MCF 10A (cell line): ENCODE data around the gene UCN3. TPM values are rescaled to one million over a fixed set of nuclear protein-coding genes. Genes with fewer than 3 reads are reported as not detected.

Experiments
- BruUV-seq: library from RNA; stranded (reverse); fragments of 400-500 nt; replicated peaks from 2 replicates; lab custom pipeline; 2021; lab: Mats Ljungman, UMichigan
- CTCF ChIA-PET: fragments of 300-600 bp; sonication (Branson Sonifier 250); formaldehyde crosslinking; extraction: SDS; loops from one replicate; lab custom pipeline; 2021; ENCODE audit warnings: antibody characterized with exemption, inconsistent platforms; lab: Yijun Ruan, JAX
- POLR2A ChIA-PET: fragments of 300-600, 350-650 bp; sonication (Branson Sonifier 250); formaldehyde crosslinking; extraction: SDS; loops from one replicate; lab custom pipeline; 2020; ENCODE audit warnings: antibody characterized with exemption, inconsistent platforms; lab: Yijun Ruan, JAX
- DNase-seq: peaks from one replicate; pipeline ENCODE4 v3.0.0-alpha.2; 2018; ENCODE audit not compliant: unreplicated experiment
- H3K27ac Mint-ChIP-seq: one replicate; pipeline ENCODE4 v1.8.0; 2022; ENCODE audit warnings: mild to moderate bottlenecking, low read depth, mixed read lengths; ENCODE audit not compliant: unreplicated experiment
- H3K27me3 Mint-ChIP-seq: one replicate; pipeline ENCODE4 v1.8.0; 2022; ENCODE audit warnings: mixed read lengths; ENCODE audit not compliant: insufficient read depth, unreplicated experiment
- H3K36me3 Mint-ChIP-seq: one replicate; pipeline ENCODE4 v1.8.0; 2022; ENCODE audit warnings: mild to moderate bottlenecking, moderate library complexity, mixed read lengths; ENCODE audit not compliant: insufficient read depth, unreplicated experiment
- H3K4me1 Mint-ChIP-seq: one replicate; pipeline ENCODE4 v1.8.0; 2022; ENCODE audit warnings: mixed read lengths; ENCODE audit not compliant: insufficient read depth, unreplicated experiment
- H3K4me3 Mint-ChIP-seq: one replicate; pipeline ENCODE4 v1.8.0; 2022; ENCODE audit warnings: mild to moderate bottlenecking, moderate library complexity, mixed read lengths; ENCODE audit not compliant: unreplicated experiment
- H3K9me3 Mint-ChIP-seq: one replicate; pipeline ENCODE4 v1.8.0; 2022; ENCODE audit warnings: mixed read lengths; ENCODE audit not compliant: unreplicated experiment
- intact Hi-C: fragments of 100-400 bp; cut with micrococcal nuclease; formaldehyde crosslinking; loops from 2 replicates; pipeline ENCODE4 v1.14.1; 2022
- total RNA-seq: library from RNA; stranded (reverse); gene quantifications from 2 replicates; pipeline ENCODE4 v1.2.3, GENCODE V29; 2022
- TF ChIP-seq, protein P1 (sequence below): fragments of 200-600 bp; IDR thresholded peaks from one replicate; pipeline ENCODE4 v1.8.0; 2022; ENCODE audit warnings: antibody characterized with exemption, mild to moderate bottlenecking; ENCODE audit not compliant: unreplicated experiment

Gene UCN3
- total RNA-seq, 1 experiment from 2014 or later, result not detected

DNA sequence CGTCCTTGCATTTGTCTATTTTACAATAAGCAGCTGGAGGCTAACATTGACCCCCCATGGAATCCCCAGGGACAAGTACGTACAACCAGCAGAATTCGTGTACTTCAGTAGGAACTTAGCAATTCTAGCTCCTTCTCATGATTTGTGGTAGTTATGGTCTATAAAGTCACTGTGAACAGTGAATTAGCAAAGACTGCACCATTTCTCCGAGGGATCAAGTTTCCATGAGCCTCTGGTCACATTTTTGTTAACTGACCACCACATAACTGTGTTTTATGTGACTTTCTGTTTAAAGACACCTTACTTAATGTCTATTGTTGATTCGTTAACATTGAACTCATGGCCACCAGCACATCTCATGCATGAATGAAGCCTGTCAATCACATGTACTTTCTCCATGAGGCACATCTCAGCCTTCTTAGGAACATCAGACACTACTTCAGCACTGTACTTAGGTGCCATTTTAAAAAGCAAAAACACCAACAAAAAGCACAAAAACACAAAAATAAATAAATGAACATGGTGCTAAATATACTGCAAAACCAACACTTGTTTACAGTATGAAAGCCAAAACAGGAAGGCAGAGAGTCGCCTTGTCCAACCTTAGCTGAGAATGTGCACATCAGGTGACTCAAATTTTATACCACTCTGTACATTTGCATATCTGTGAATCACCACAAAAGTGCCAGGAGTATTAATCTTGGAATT lies 9.0 kb upstream of the UCN3 start:
- H3K9me3 Mint-ChIP-seq, result no peaks in the 10 kb centered on the region
- TF ChIP-seq, protein P1, sequence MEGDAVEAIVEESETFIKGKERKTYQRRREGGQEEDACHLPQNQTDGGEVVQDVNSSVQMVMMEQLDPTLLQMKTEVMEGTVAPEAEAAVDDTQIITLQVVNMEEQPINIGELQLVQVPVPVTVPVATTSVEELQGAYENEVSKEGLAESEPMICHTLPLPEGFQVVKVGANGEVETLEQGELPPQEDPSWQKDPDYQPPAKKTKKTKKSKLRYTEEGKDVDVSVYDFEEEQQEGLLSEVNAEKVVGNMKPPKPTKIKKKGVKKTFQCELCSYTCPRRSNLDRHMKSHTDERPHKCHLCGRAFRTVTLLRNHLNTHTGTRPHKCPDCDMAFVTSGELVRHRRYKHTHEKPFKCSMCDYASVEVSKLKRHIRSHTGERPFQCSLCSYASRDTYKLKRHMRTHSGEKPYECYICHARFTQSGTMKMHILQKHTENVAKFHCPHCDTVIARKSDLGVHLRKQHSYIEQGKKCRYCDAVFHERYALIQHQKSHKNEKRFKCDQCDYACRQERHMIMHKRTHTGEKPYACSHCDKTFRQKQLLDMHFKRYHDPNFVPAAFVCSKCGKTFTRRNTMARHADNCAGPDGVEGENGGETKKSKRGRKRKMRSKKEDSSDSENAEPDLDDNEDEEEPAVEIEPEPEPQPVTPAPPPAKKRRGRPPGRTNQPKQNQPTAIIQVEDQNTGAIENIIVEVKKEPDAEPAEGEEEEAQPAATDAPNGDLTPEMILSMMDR, result no peak
- no peaks in the 10 kb centered on the region for H3K4me1 Mint-ChIP-seq
- intact Hi-C loops, result no loop called here
- H3K27me3 Mint-ChIP-seq, result no peaks in the 10 kb centered on the region
- POLR2A ChIA-PET, result no interaction called here
- BruUV-seq, result no TSS peak
- H3K4me3 Mint-ChIP-seq, result no peak overlapping the region
- H3K27ac Mint-ChIP-seq, result no peak overlapping the region
- no peak for DNase-seq
- CTCF ChIA-PET, result interaction anchor here (0.7 kb wide), 1 partner anchor 532 kb away, joined by 4 read pairs; no protein-coding TSS in a partner anchor
- H3K36me3 Mint-ChIP-seq, result no peaks in the 10 kb centered on the region

DNA sequence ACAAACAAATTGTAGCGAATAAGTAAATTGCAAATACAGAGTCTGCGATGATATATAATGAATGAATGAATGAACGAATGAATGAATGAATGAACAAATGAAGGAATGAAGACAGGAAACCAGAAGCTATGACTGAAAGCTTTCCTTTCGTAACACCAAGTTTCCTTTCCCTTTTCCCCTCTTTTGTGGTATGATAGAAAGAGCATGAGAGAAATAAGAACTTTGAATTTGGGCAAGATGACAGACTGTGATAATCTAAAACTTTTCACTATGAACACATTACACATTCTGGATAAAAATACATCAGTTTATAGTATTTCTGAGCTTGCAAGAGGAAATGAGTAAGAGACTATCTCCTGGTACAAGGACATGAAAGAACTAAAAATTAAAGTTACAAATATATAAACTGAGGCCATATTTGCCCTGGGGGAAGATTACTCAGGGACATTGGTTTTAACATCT lies 8.4 kb upstream of the UCN3 start:
- Mint-ChIP-seq H3K36me3 (no peaks in the 10 kb centered on the region), H3K9me3 (no peaks in the 10 kb centered on the region), H3K27ac (no peak overlapping the region), H3K27me3 (no peaks in the 10 kb centered on the region), H3K4me1 (no peaks in the 10 kb centered on the region), H3K4me3 (no peak overlapping the region)
- BruUV-seq, result no TSS peak
- no peak for DNase-seq
- intact Hi-C loops, result no loop called here
- ChIA-PET POLR2A (no interaction called here), CTCF (interaction anchor here (0.5 kb wide), 1 partner anchor 52 kb away, joined by 3 read pairs; no protein-coding TSS in a partner anchor)
- TF ChIP-seq, protein P1, result no peak

DNA sequence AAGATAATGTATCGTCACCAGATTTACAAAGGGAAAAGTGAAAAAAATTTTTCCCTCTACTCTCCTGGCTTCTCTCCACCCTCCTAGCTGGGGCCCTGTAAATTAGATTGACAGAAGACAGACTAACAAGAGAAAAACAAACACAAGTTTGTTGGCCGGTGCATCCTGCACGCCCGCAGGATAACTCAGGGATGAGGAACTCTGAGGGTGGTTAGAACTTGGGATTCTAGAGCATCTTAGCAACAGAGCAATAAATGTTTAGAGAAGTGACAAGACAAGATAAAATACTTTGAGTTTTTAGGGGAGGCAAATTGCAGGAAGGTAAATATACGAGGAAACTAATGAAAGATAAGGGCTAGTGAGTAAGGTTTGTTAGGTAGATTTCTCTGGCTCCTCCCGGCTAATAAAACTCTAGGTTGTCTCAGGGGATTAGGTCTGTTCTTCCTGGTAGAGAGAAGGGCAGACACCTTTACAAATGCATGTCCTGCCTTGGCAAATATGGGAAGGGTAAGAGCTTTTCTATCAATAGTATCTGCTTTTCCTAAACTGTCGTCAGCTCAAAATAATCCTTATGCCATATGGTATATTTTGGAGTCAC lies 4.3 kb upstream of the UCN3 start:
- Mint-ChIP-seq H3K4me3 (no peak overlapping the region), H3K9me3 (no peaks in the 10 kb centered on the region), H3K36me3 (no peaks in the 10 kb centered on the region), H3K27me3 (peaks cover 19% of the 10 kb centered on the region), H3K27ac (no peak overlapping the region), H3K4me1 (no peaks in the 10 kb centered on the region)
- DNase-seq, result no peak
- intact Hi-C loops, result no loop called here
- ChIA-PET CTCF (interaction anchor here (0.7 kb wide), 2 partner anchors 17 to 75 kb away, joined by 3 read pairs; no protein-coding TSS in a partner anchor), POLR2A (interaction anchor here (0.5 kb wide), 1 partner anchor 17 kb away, joined by 3 read pairs; no protein-coding TSS in a partner anchor)
- no TSS peak for BruUV-seq
- TF ChIP-seq, protein P1, result no peak

DNA sequence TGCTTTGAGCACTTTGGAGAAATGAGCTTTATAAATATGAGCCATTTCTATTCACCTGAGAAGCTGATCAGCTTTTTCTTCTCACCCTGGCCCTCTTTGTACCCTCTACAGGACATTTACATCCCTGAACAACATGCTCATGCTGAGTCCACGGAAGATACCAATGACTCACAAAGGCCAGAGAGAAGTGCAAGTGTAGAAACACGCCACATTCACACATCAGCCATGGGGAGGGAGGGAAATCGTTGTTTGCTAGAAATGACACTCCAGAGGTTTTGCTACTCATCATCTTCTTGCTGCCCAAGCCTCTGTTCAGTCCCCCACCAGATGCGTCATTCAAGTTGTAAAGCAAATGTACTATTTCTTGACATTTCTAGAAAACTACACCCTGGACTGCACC lies 2.8 kb upstream of the UCN3 start:
- H3K27me3 Mint-ChIP-seq, result peaks cover 35% of the 10 kb centered on the region
- intact Hi-C loops, result no loop called here
- no peak for DNase-seq
- H3K36me3 Mint-ChIP-seq, result no peaks in the 10 kb centered on the region
- POLR2A ChIA-PET, result interaction anchor here (0.7 kb wide), 1 partner anchor 43 kb away, joined by 3 read pairs; the partner anchor contains the start of gene TUBAL3
- no peak overlapping the region for H3K27ac Mint-ChIP-seq
- H3K9me3 Mint-ChIP-seq, result no peaks in the 10 kb centered on the region
- H3K4me3 Mint-ChIP-seq, result no peak overlapping the region
- no TSS peak for BruUV-seq
- TF ChIP-seq, protein P1, result no peak
- H3K4me1 Mint-ChIP-seq, result no peaks in the 10 kb centered on the region
- CTCF ChIA-PET, result no interaction called here
